CD4-positive, alpha-beta memory T cell (primary cell): Measurements from ENCODE around the gene ACTR2. TPM values are rescaled to one million over a fixed set of nuclear protein-coding genes. Genes with fewer than 3 reads are reported as not detected.

ENCODE experiments used
- CTCF ChIA-PET: fragments of 350-600 bp; sonication (Branson Sonifier 250); formaldehyde crosslinking; loops from one replicate; lab custom pipeline; 2021; ENCODE audit warnings: inconsistent platforms; ENCODE audit not compliant: partially characterized antibody; lab: Charles Lee
- POLR2A ChIA-PET: fragments of 350-600 bp; sonication (Branson Sonifier 250); formaldehyde crosslinking; loops from one replicate; lab custom pipeline; 2021; ENCODE audit not compliant: partially characterized antibody; lab: Charles Lee
- DNase-seq, 5 donors: peaks; one replicate each; pipeline versions ENCODE4 v3.0.0 to v3.0.0-alpha.2; 2020 to 2022; ENCODE audit warnings: mixed read lengths in 1 of 5
- H3K27ac ChIP-seq: one replicate; pipeline ENCODE4 v1.7.0; 2013; ENCODE audit warnings: low read depth, low read length
- H3K27me3 ChIP-seq: 2 replicates; pipeline ENCODE4 v1.7.0; 2013; ENCODE audit warnings: mild to moderate bottlenecking, low read length, moderate library complexity; ENCODE audit not compliant: insufficient read depth
- H3K36me3 ChIP-seq: 2 replicates; pipeline ENCODE4 v1.7.0; 2013; ENCODE audit warnings: mild to moderate bottlenecking, low read length, moderate library complexity; ENCODE audit not compliant: insufficient read depth
- H3K4me1 ChIP-seq: 2 replicates; pipeline ENCODE4 v1.7.0; 2013; ENCODE audit warnings: mild to moderate bottlenecking, low read length, moderate library complexity; ENCODE audit not compliant: insufficient read depth
- H3K4me3 ChIP-seq, 2 donors: one replicate each; pipeline ENCODE4 v1.7.0; 2013; ENCODE audit warnings: low read length in 2 of 2, mild to moderate bottlenecking in 1 of 2
- H3K9me3 ChIP-seq, 2 donors: one replicate each; pipeline ENCODE4 v1.7.0; 2013; ENCODE audit warnings: low read length in 2 of 2, control low read depth in 1 of 2; ENCODE audit not compliant: control insufficient read depth in 1 of 2
- H3K27ac Mint-ChIP-seq, 7 donors: one replicate each; pipeline ENCODE4 v1.8.0; 2020 to 2021; ENCODE audit warnings: mixed read lengths in 7 of 7, mild to moderate bottlenecking in 6 of 7, inconsistent platforms in 3 of 7, moderate library complexity in 3 of 7
- H3K27me3 Mint-ChIP-seq, 2 donors: one replicate each; pipeline ENCODE4 v1.8.0; 2020 to 2021; ENCODE audit warnings: mixed read lengths in 2 of 2
- H3K36me3 Mint-ChIP-seq, 2 donors: one replicate each; pipeline ENCODE4 v1.8.0; 2020 to 2021; ENCODE audit warnings: mixed read lengths in 2 of 2, inconsistent platforms in 1 of 2, mild to moderate bottlenecking in 1 of 2
- H3K4me1 Mint-ChIP-seq, 4 donors: one replicate each; pipeline ENCODE4 v1.8.0; 2020 to 2021; ENCODE audit warnings: mixed read lengths in 4 of 4, mild to moderate bottlenecking in 1 of 4
- H3K4me3 Mint-ChIP-seq, 8 donors: one replicate each; pipeline ENCODE4 v1.8.0; 2020 to 2021; ENCODE audit warnings: mixed read lengths in 8 of 8, mild to moderate bottlenecking in 7 of 8, moderate library complexity in 6 of 8, inconsistent platforms in 3 of 8
- H3K9me3 Mint-ChIP-seq, 8 donors: one replicate each; pipeline ENCODE4 v1.8.0; 2020 to 2021; ENCODE audit warnings: mixed read lengths in 8 of 8, mild to moderate bottlenecking in 5 of 8, inconsistent platforms in 3 of 8, moderate library complexity in 1 of 8
- intact Hi-C: fragments of 100-400 bp; cut with micrococcal nuclease; formaldehyde crosslinking; loops from one replicate; pipeline ENCODE4 v1.15.1; 2023
- polyA plus RNA-seq, 2 donors: library from polyadenylated mRNA; unstranded; fragments of 300-500 nt; fragmentation: Illumina TruSeq; gene quantifications; one replicate each; pipeline ENCODE4 v1.2.3, GENCODE V29; 2021
- total RNA-seq, 2 experiments: library from RNA; stranded (reverse); gene quantifications; one replicate each; pipeline ENCODE4 v1.2.3, GENCODE V29; 2021

The ACTR2 gene
- total and polyA plus RNA-seq, 4 experiments from 2014 or later: 289 to 312 (median 295) TPM

GRCh38 chr2:65291216-65292105, 63.8 kb downstream of the ACTR2 start:
- H3K4me3 Mint-ChIP-seq: no peak overlapping the region
- intact Hi-C loops: no loop called here
- CTCF ChIA-PET: no interaction called here

GRCh38 chr2:65292106-65292400, 64.4 kb downstream of the ACTR2 start:
- Mint-ChIP-seq H3K27ac (no peak overlapping the region), H3K4me3 (no peak overlapping the region), H3K36me3 (no peaks in the 10 kb centered on the region), H3K9me3 (no peaks in the 10 kb centered on the region), H3K4me1 (peaks cover 0 to 9% (median 3%) of the 10 kb centered on the region in 4 donors), H3K27me3 (peaks cover 0 to 9% of the 10 kb centered on the region in 2 donors)
- Histone ChIP-seq H3K9me3 (no peaks in the 10 kb centered on the region), H3K4me1 (no peaks in the 10 kb centered on the region), H3K36me3 (no peaks in the 10 kb centered on the region), H3K27ac (no peak overlapping the region), H3K4me3 (no peak overlapping the region), H3K27me3 (no peaks in the 10 kb centered on the region)
- DNase-seq: no peak
- CTCF ChIA-PET: no interaction called here
- POLR2A ChIA-PET: no interaction called here
- intact Hi-C loops: no loop called here

More at GRCh38 chr2:65291216-65292105, 63.8 kb downstream of the ACTR2 start:
- no peaks in the 10 kb centered on the region for H3K4me1 ChIP-seq
- no peak overlapping the region for H3K4me3 ChIP-seq
- H3K27me3 Mint-ChIP-seq: peaks cover 0 to 8% of the 10 kb centered on the region in 2 donors
- H3K27ac ChIP-seq: no peak overlapping the region
- no peaks in the 10 kb centered on the region for H3K36me3 ChIP-seq
- no peak for DNase-seq
- POLR2A ChIA-PET: no interaction called here
- H3K36me3 Mint-ChIP-seq: no peaks in the 10 kb centered on the region
- no peaks in the 10 kb centered on the region for H3K9me3 Mint-ChIP-seq
- no peak overlapping the region for H3K27ac Mint-ChIP-seq
- peaks cover 0 to 3% (median 0%) of the 10 kb centered on the region in 4 donors for H3K4me1 Mint-ChIP-seq
- no peaks in the 10 kb centered on the region for H3K9me3 ChIP-seq
- H3K27me3 ChIP-seq: no peaks in the 10 kb centered on the region

- H3K4me1 ChIP-seq: no peaks in the 10 kb centered on the region
- no peaks in the 10 kb centered on the region for H3K9me3 ChIP-seq
- no peak for DNase-seq
- Mint-ChIP-seq H3K4me1 (peaks cover 0 to 10% (median 3%) of the 10 kb centered on the region in 4 donors), H3K36me3 (no peaks in the 10 kb centered on the region), H3K9me3 (no peaks in the 10 kb centered on the region), H3K27me3 (peaks cover 0 to 9% of the 10 kb centered on the region in 2 donors), H3K27ac (no peak overlapping the region), H3K4me3 (no peak overlapping the region)
- intact Hi-C loops: no loop called here
- no peak overlapping the region for H3K27ac ChIP-seq
- CTCF ChIA-PET: interaction anchor here (0.7 kb wide), 1 partner anchor 11 kb away, joined by 3 read pairs; no protein-coding TSS in a partner anchor
- H3K4me3 ChIP-seq: no peak overlapping the region
- no peaks in the 10 kb centered on the region for H3K27me3 ChIP-seq
- no peaks in the 10 kb centered on the region for H3K36me3 ChIP-seq
- POLR2A ChIA-PET: no interaction called here
These were observed 64.9 kb downstream of the ACTR2 start for GRCh38 chr2:65292461-65293011.

- CTCF ChIA-PET: interaction anchor here (0.7 kb wide), 1 partner anchor 12 kb away, joined by 3 read pairs; no protein-coding TSS in a partner anchor
These were observed 65.7 kb downstream of the ACTR2 start for GRCh38 chr2:65293376-65293775.

GRCh38 chr2:65294136-65294535, 66.5 kb downstream of the ACTR2 start:
- DNase-seq: no peak
- Mint-ChIP-seq H3K4me1 (peaks cover 0 to 10% (median 6%) of the 10 kb centered on the region in 4 donors), H3K27ac (no peak overlapping the region), H3K4me3 (no peak overlapping the region), H3K9me3 (no peaks in the 10 kb centered on the region), H3K36me3 (no peaks in the 10 kb centered on the region), H3K27me3 (peaks cover 0 to 9% of the 10 kb centered on the region in 2 donors)
- ChIA-PET POLR2A (interaction anchor here (1.0 kb wide), 1 partner anchor 69 kb away, joined by 3 read pairs; no protein-coding TSS in a partner anchor), CTCF (no interaction called here)
- Histone ChIP-seq H3K4me1 (peaks cover 2% of the 10 kb centered on the region), H3K36me3 (no peaks in the 10 kb centered on the region), H3K9me3 (no peaks in the 10 kb centered on the region), H3K27ac (no peak overlapping the region), H3K4me3 (no peak overlapping the region), H3K27me3 (no peaks in the 10 kb centered on the region)
- intact Hi-C loops: no loop called here

More at GRCh38 chr2:65293376-65293775, 65.7 kb downstream of the ACTR2 start:
- POLR2A ChIA-PET: no interaction called here
- Mint-ChIP-seq H3K9me3 (no peaks in the 10 kb centered on the region), H3K27ac (no peak overlapping the region), H3K4me3 (no peak overlapping the region), H3K4me1 (peaks cover 0 to 10% (median 6%) of the 10 kb centered on the region in 4 donors), H3K27me3 (peaks cover 0 to 9% of the 10 kb centered on the region in 2 donors), H3K36me3 (no peaks in the 10 kb centered on the region)
- DNase-seq: no peak
- H3K4me1 ChIP-seq: no peaks in the 10 kb centered on the region
- no peaks in the 10 kb centered on the region for H3K9me3 ChIP-seq
- H3K4me3 ChIP-seq: no peak overlapping the region
- no peak overlapping the region for H3K27ac ChIP-seq
- no peaks in the 10 kb centered on the region for H3K36me3 ChIP-seq
- H3K27me3 ChIP-seq: no peaks in the 10 kb centered on the region
- intact Hi-C loops: no loop called here

- H3K27ac ChIP-seq: no peak overlapping the region
- no peak overlapping the region for H3K4me3 Mint-ChIP-seq
- no peaks in the 10 kb centered on the region for H3K27me3 ChIP-seq
- H3K4me1 Mint-ChIP-seq: peaks cover 2 to 15% (median 6%) of the 10 kb centered on the region in 4 donors
- POLR2A ChIA-PET: interaction anchor here (1.0 kb wide), 1 partner anchor 69 kb away, joined by 3 read pairs; no protein-coding TSS in a partner anchor
- no peak overlapping the region for H3K27ac Mint-ChIP-seq
- H3K36me3 ChIP-seq: no peaks in the 10 kb centered on the region
- CTCF ChIA-PET: no interaction called here
- no peak overlapping the region for H3K4me3 ChIP-seq
- DNase-seq: no peak
- H3K9me3 ChIP-seq: no peaks in the 10 kb centered on the region
- H3K36me3 Mint-ChIP-seq: no peaks in the 10 kb centered on the region
- intact Hi-C loops: no loop called here
- H3K9me3 Mint-ChIP-seq: no peaks in the 10 kb centered on the region
- peaks cover 0 to 9% of the 10 kb centered on the region in 2 donors for H3K27me3 Mint-ChIP-seq
- H3K4me1 ChIP-seq: peaks cover 8% of the 10 kb centered on the region
These were observed 67.1 kb downstream of the ACTR2 start for GRCh38 chr2:65294701-65295100.

GRCh38 chr2:65296971-65297370, 69.3 kb downstream of the ACTR2 start:
- Histone ChIP-seq H3K4me1 (peaks cover 30% of the 10 kb centered on the region), H3K27me3 (no peaks in the 10 kb centered on the region), H3K9me3 (no peaks in the 10 kb centered on the region), H3K36me3 (no peaks in the 10 kb centered on the region), H3K27ac (no peak overlapping the region), H3K4me3 (no peak overlapping the region)
- DNase-seq: no peak
- POLR2A ChIA-PET: no interaction called here
- peaks cover 13 to 38% (median 24%) of the 10 kb centered on the region in 4 donors for H3K4me1 Mint-ChIP-seq
- CTCF ChIA-PET: interaction anchor here (0.6 kb wide), 1 partner anchor 25 kb away, joined by 3 read pairs; no protein-coding TSS in a partner anchor
- intact Hi-C loops: no loop called here
- H3K27ac Mint-ChIP-seq: no peak overlapping the region
- peaks cover 0 to 9% of the 10 kb centered on the region in 2 donors for H3K27me3 Mint-ChIP-seq
- no peak overlapping the region for H3K4me3 Mint-ChIP-seq
- H3K36me3 Mint-ChIP-seq: no peaks in the 10 kb centered on the region
- H3K9me3 Mint-ChIP-seq: peaks cover 0 to 2% (median 0%) of the 10 kb centered on the region in 8 donors
